Mesenteric fat pad (tissue), 1 donor: ENCODE measurements around the gene HSPA8. TPM values are rescaled to one million over a fixed set of nuclear protein-coding genes. Genes with fewer than 3 reads are reported as not detected.

Experiments used
- DNase-seq: peaks from one replicate; pipeline ENCODE4 v3.0.0-alpha.2; 2020; ENCODE audit warnings: low spot score
- total RNA-seq: library from RNA; stranded (reverse); fragmentation: NEBNext Ultra II Directional; extraction: Animal tissue kit (Norgen Biotek cat#: 25700); gene quantifications from one replicate; pipeline ENCODE4 v1.2.1, GENCODE V29; 2021
- donor health status: DM: yes; HTN: yes; CAD: no.

Gene HSPA8
- total RNA-seq, 1 donor from 2014 or later: 1,014 TPM

- DNase-seq: no peak
Measured at GRCh38 chr11:123051146-123051545, 10.8 kb downstream of the HSPA8 start.

GRCh38 chr11:123047947-123048293, 14.0 kb downstream of the HSPA8 start:
- no peak for DNase-seq

- DNase-seq: no peak
Measured at GRCh38 chr11:123047266-123047946, 14.5 kb downstream of the HSPA8 start.

- DNase-seq: no peak
Measured at GRCh38 chr11:123046473-123047259, 15.3 kb downstream of the HSPA8 start.

GRCh38 chr11:123045101-123045500, 16.8 kb downstream of the HSPA8 start:
- DNase-seq: no peak

- no peak for DNase-seq
Measured at GRCh38 chr11:123041185-123041584, 20.8 kb downstream of the HSPA8 start.

- no peak for DNase-seq
Measured at GRCh38 chr11:123040111-123040432, 21.9 kb downstream of the HSPA8 start.

- no peak for DNase-seq
Measured at GRCh38 chr11:123035831-123036230, 26.1 kb downstream of the HSPA8 start.

GRCh38 chr11:123034597-123034996, 27.3 kb downstream of the HSPA8 start:
- no peak for DNase-seq

GRCh38 chr11:123033895-123034294, 28.0 kb downstream of the HSPA8 start:
- no peak for DNase-seq

GRCh38 chr11:123030517-123030916, 31.4 kb downstream of the HSPA8 start:
- DNase-seq: no peak

- no peak for DNase-seq
Measured at GRCh38 chr11:123020968-123021367, 41.0 kb downstream of the HSPA8 start.

GRCh38 chr11:123018702-123019101, 43.2 kb downstream of the HSPA8 start:
- no peak for DNase-seq

GRCh38 chr11:123011510-123011909, 50.4 kb downstream of the HSPA8 start:
- DNase-seq: no peak

Other genes starting within 250 kb of the HSPA8 start
- gene CRTAM, start 223.6 kb downstream of the HSPA8 start, total RNA-seq: not detected
- 12.0 TPM for gene JHY, start 179.4 kb downstream of the HSPA8 start, total RNA-seq
- gene BSX, start 80.3 kb downstream of the HSPA8 start, total RNA-seq: not detected
- 199 TPM for gene CLMP, start 133.1 kb upstream of the HSPA8 start, total RNA-seq